GM12865 (cell line): ENCODE measurements around the gene NUPR2.
"Not testable (repeated sequence)": the region's sequence is repeated elsewhere in the genome, so short reads cannot be mapped to it uniquely, and the experiment has no call there.

Source experiments
- DNase-seq: peaks from one replicate; pipeline ENCODE4 v3.0.0; 2010; ENCODE audit warnings: low read depth
- H3K4me3 ChIP-seq: 2 replicates; pipeline ENCODE4 v1.5.1; 2011; ENCODE audit warnings: mild to moderate bottlenecking, low read depth, low read length, control low read depth
- CTCF ChIP-seq: IDR thresholded peaks from 2 replicates; pipeline ENCODE4 v1.5.1; 2011; ENCODE audit warnings: low read length, control low read depth, low read depth, inconsistent platforms; ENCODE audit not compliant: insufficient read depth; ENCODE audit errors: missing control alignments

The NUPR2 gene

GRCh38 chr7:56110611-56111010 lies 5.6 kb downstream of the NUPR2 start:
- DNase-seq: no peak

GRCh38 chr7:56107954-56108258 lies 8.3 kb downstream of the NUPR2 start:
- H3K4me3 ChIP-seq: no peak overlapping the region
- no peak for TF ChIP-seq CTCF
- no peak for DNase-seq

More at GRCh38 chr7:56110611-56111010, 5.6 kb downstream of the NUPR2 start:
- no peak overlapping the region for H3K4me3 ChIP-seq
- TF ChIP-seq CTCF: no peak

- peak; percentile 99 for DNase-seq
- TF ChIP-seq CTCF: no peak
- H3K4me3 ChIP-seq: peak within 1 kb of the TSS; percentile 69
Measured at GRCh38 chr7:56106108-56107073, 9.8 kb downstream of the NUPR2 start, which contains the start of gene CHCHD2. CHCHD2 (minus strand) TSS chr7:56106476; CDS start chr7:56106413, 63 bp downstream.

GRCh38 chr7:56105508-56105907 lies 10.7 kb downstream of the NUPR2 start:
- DNase-seq: peak; percentile 69
- no peak for TF ChIP-seq CTCF

GRCh38 chr7:56104138-56104537 lies 12.1 kb downstream of the NUPR2 start:
- DNase-seq, H3K4me3 ChIP-seq: not testable (repeated sequence)

More at GRCh38 chr7:56105508-56105907, 10.7 kb downstream of the NUPR2 start:
- H3K4me3 ChIP-seq: peak overlapping the region; percentile 69

- no peak overlapping the region for H3K4me3 ChIP-seq
- no peak for TF ChIP-seq CTCF
- no peak for DNase-seq
Measured at GRCh38 chr7:56099653-56100052, 16.6 kb downstream of the NUPR2 start.

GRCh38 chr7:56098187-56099008 lies 17.8 kb downstream of the NUPR2 start:
- DNase-seq, H3K4me3 ChIP-seq: not testable (repeated sequence)
